Measurements from ENCODE around the gene ACOX1.

ACOX1 gene

GRCh38 chr17:76018801-76019200 is 39.8 kb upstream of the ACOX1 start (continued):
- TF ChIP-seq ZBTB10 (tag by site-specific recombination; IDR thresholded peaks at IDR 0.05) (no peak), INSM2 (tag by site-specific recombination; IDR thresholded peaks at IDR 0.05) (no peak), ZNF558 (tag by site-specific recombination; IDR thresholded peaks at IDR 0.05) (no peak), ZNF624 (tag by site-specific recombination; IDR thresholded peaks at IDR 0.05) (no peak), ZNF791 (tag by site-specific recombination; IDR thresholded peaks at IDR 0.05) (no peak), ZNF221 (tag by site-specific recombination; IDR thresholded peaks at IDR 0.05; ENCODE audit: borderline replicate concordance) (no peak), ZNF677 (tag by site-specific recombination; IDR thresholded peaks at IDR 0.05) (no peak), MEIS1 (CRISPR knock-in tag; IDR thresholded peaks at IDR 0.05; ENCODE audit: borderline replicate concordance) (no peak)

GRCh38 chr17:76018340-76018680 is 39.3 kb upstream of the ACOX1 start:
- no peaks in the 10 kb centered on the region for H3K4me1 ChIP-seq (ENCODE audit: control insufficient read depth, insufficient read depth, low read length)
- ChIA-PET POLR2A (interaction anchor here (1.0 to 2.5 kb wide), 3 partner anchors 11 to 54 kb away, joined by 5 to 9 read pairs (median 5); partner anchors contain the start of gene SRP68), CTCF (interaction anchor here (0.6 to 8.4 kb wide), 4 partner anchors 17 to 262 kb away, joined by 3 to 136 read pairs (median 8); partner anchors contain the start of gene CDK3)
- no peaks in the 10 kb centered on the region for H3K9me3 ChIP-seq (ENCODE audit: control insufficient read depth, insufficient read depth, low read depth, low read length)
- H3K36me3 ChIP-seq (ENCODE audit: control insufficient read depth in 2 of 2, insufficient read depth in 1 of 2, low read length in 2 of 2): no peaks in the 10 kb centered on the region
- no peak overlapping the region for H3K27ac ChIP-seq (ENCODE audit: extremely low read depth, low read depth, low read length)
- H3K4me3 ChIP-seq (ENCODE audit: low read depth, low read length): no peak overlapping the region
- TF ChIP-seq ZNF785 (tag by site-specific recombination; IDR thresholded peaks at IDR 0.05) (no peak), ZNF155 (tag by site-specific recombination; IDR thresholded peaks at IDR 0.05) (no peak), ZNF792 (tag by site-specific recombination; IDR thresholded peaks at IDR 0.05) (no peak), INSM2 (tag by site-specific recombination; IDR thresholded peaks at IDR 0.05) (no peak), ZNF214 (tag by site-specific recombination; IDR thresholded peaks at IDR 0.05; ENCODE audit: borderline replicate concordance) (no peak), ZNF2 (tag by site-specific recombination; IDR thresholded peaks at IDR 0.05) (no peak), ZNF280D (tag by site-specific recombination; IDR thresholded peaks at IDR 0.05) (no peak), ZNF449 (tag by site-specific recombination; IDR thresholded peaks at IDR 0.05) (no peak), ZNF501 (tag by site-specific recombination; IDR thresholded peaks at IDR 0.05) (no peak), ZNF211 (tag by site-specific recombination; IDR thresholded peaks at IDR 0.05; ENCODE audit: low read depth) (no peak), IKZF3 (tag by site-specific recombination; IDR thresholded peaks at IDR 0.05) (no peak), OVOL3 (tag by site-specific recombination; IDR thresholded peaks at IDR 0.05) (no peak), SCRT2 (tag by site-specific recombination; IDR thresholded peaks at IDR 0.05) (no peak), ZNF488 (tag by site-specific recombination; IDR thresholded peaks at IDR 0.05) (no peak), ZBTB44 (tag by site-specific recombination; IDR thresholded peaks at IDR 0.05) (no peak), ZNF366 (tag by site-specific recombination; conservative IDR thresholded peaks at IDR 0.05) (no peak), TCF7L2 (IDR thresholded peaks at IDR 0.05; ENCODE audit: borderline replicate concordance, low read depth, low read length) (no peak)

All from HEK293 (cell line).